Stomach (tissue), 9 donors: Measurements from ENCODE around the gene MOV10L1. TPM values are rescaled to one million over a fixed set of nuclear protein-coding genes. Genes with fewer than 3 reads are reported as not detected.
A peak's percentile ranks its signal among the peaks of the same experiment; 100 is the strongest.

ENCODE experiments used
- DNase-seq, 2 donors: peaks; one replicate each; pipeline versions ENCODE4 v3.0.0 to v3.0.0-alpha.2; 2013 to 2019
- H3K27ac ChIP-seq, 5 donors: fragments of 200-600 bp in 4 of 5; sonication (generic) in 4 of 5; one replicate each; pipeline ENCODE4 v1.5.1; 2013 to 2019; ENCODE audit warnings: mild to moderate bottlenecking in 1 of 5, moderate library complexity in 1 of 5
- H3K27me3 ChIP-seq, 3 donors: fragments of 200-600 bp; sonication (generic); one replicate each; pipeline ENCODE4 v1.5.1; 2017 to 2019; ENCODE audit warnings: mixed run types in 1 of 3
- H3K36me3 ChIP-seq, 4 donors: fragments of 200-600 bp; sonication (generic); 1 replicate in 3 of 4; 2 replicates in 1 of 4; pipeline ENCODE4 v1.5.1; 2016 to 2019
- H3K4me1 ChIP-seq, 4 donors: fragments of 200-600 bp; sonication (generic); one replicate each; pipeline ENCODE4 v1.5.1; 2016 to 2019
- H3K4me3 ChIP-seq, 4 donors: fragments of 200-600 bp; sonication (generic) in 3 of 4; one replicate each; pipeline ENCODE4 v1.5.1; 2016 to 2019; ENCODE audit warnings: mild to moderate bottlenecking in 1 of 4
- H3K9me3 ChIP-seq, 4 donors: fragments of 200-600 bp; sonication (generic); one replicate each; pipeline ENCODE4 v1.5.1; 2016 to 2019
- EP300 ChIP-seq: sonication (generic); formaldehyde crosslinking; IDR thresholded peaks from one replicate; pipeline ENCODE4 v1.6.1; 2017; ENCODE audit warnings: antibody characterized with exemption
- POLR2A ChIP-seq, 4 donors: fragments of 450-650 bp; IDR thresholded peaks; one replicate each; pipeline ENCODE4 v1.6.1; 2016; ENCODE audit warnings: antibody characterized with exemption in 4 of 4, control low read depth in 2 of 4, mild to moderate bottlenecking in 1 of 4, moderate library complexity in 1 of 4
- POLR2AphosphoS5 ChIP-seq, 3 donors: sonication (generic); formaldehyde crosslinking; IDR thresholded peaks; one replicate each; pipeline ENCODE4 v1.6.1; 2016; ENCODE audit warnings: antibody characterized with exemption in 3 of 3
- WGBS, 5 donors: extraction: QIAGEN DNeasy Blood & Tissue Kit in 3 of 5; methylation state at CpG; one replicate each; pipeline versions ENCODE4 v1.1.5 to v1.1.7; 2013 to 2018; 5-methylcytosine and 5-hydroxymethylcytosine counted together
- intact Hi-C: fragments of 100-400 bp; cut with DNase I; formaldehyde crosslinking; loops from one replicate; pipeline ENCODE4 v1.15.1; 2023; ENCODE audit warnings: low total_unique reads
- polyA plus RNA-seq, 3 donors: library from polyadenylated mRNA; stranded (reverse); fragments of 200-250 nt; gene quantifications; one replicate each; pipeline ENCODE4 v1.2.3, GENCODE V29; 2013
- total RNA-seq, 5 donors: library from RNA; depleted of rRNA; stranded (reverse); fragments of >200 nt; gene quantifications; one replicate each; pipeline versions ENCODE4 v1.1.0 to v1.2.3, GENCODE V29; 2014 to 2016
- TF ChIP-seq, protein P1 (sequence below), 7 experiments: fragments of 450-650 bp in 4 of 7; fragments of 200-600 bp in 3 of 7; sonication (generic) in 3 of 7; IDR thresholded peaks; one replicate each; pipeline ENCODE4 v1.5.1; 2016 to 2019; ENCODE audit warnings: antibody characterized with exemption in 7 of 7, control low read depth in 2 of 7, mild to moderate bottlenecking in 1 of 7
- donor health status: healthy with polysubstance abuse.
- donor health status: Bipolar disorder and iron deficiency.
- donor health status: healthy.

Gene MOV10L1
- total and polyA plus RNA-seq, 8 donors: 0.12 to 2.8 (median 0.46) TPM; not detected in 3

DNA sequence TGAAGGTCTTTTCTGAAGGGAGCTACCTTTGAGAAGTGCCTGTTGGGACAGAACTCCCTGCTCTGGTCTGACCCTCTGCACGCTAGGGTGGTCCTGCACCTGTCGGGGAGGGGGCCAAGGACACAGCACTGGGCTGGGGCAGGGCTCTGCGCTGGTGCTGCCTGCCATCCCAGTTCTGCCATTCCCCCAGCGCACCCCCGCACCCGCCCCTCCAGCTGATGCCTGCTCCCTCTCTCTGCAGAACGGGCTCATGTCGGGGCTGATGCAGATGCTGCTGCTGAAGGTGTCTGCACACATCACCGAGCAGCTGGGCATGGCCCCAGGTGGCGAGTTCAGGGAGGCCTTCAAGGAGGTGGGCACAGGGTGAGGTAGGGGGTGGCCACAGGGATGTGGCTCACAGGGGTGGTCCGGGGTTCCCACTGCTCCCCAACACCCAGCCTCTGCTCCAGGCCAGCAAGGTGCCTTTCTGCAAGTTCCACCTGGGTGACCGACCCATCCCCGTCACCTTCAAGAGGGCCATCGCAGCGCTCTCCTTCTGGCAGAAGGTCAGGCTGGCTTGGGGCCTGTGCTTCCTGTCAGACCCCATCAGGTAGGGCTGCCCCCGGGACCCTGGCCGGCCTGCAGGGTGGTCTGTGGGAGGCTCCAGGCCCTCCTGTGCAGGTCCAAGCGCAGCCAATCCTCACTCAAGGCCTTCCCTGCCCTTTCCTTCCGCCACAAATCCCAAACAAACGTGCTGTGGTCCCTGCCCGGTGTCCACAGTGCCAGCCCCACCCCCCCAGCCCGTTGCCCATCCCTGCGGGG, 107.4 kb downstream of the MOV10L1 start:
- Histone ChIP-seq H3K4me1 (peaks cover 26 to 43% (median 33%) of the 10 kb centered on the region in 4 donors), H3K9me3 (no peaks in the 10 kb centered on the region), H3K27me3 (no peaks in the 10 kb centered on the region), H3K4me3 (no peak overlapping the region), H3K27ac (no peak overlapping the region), H3K36me3 (peaks cover 29 to 65% (median 60%) of the 10 kb centered on the region in 4 donors)
- intact Hi-C loops: no loop called here
- 87 to 91% (median 90%) methylated on average over 4 to 23 of the region's 23 CpGs for WGBS, 5 donors
- TF ChIP-seq POLR2AphosphoS5 (IDR thresholded peaks at IDR 0.05) (no peak), POLR2A (IDR thresholded peaks at IDR 0.05) (no peak), EP300 (no peak)
- TF ChIP-seq, protein P1, sequence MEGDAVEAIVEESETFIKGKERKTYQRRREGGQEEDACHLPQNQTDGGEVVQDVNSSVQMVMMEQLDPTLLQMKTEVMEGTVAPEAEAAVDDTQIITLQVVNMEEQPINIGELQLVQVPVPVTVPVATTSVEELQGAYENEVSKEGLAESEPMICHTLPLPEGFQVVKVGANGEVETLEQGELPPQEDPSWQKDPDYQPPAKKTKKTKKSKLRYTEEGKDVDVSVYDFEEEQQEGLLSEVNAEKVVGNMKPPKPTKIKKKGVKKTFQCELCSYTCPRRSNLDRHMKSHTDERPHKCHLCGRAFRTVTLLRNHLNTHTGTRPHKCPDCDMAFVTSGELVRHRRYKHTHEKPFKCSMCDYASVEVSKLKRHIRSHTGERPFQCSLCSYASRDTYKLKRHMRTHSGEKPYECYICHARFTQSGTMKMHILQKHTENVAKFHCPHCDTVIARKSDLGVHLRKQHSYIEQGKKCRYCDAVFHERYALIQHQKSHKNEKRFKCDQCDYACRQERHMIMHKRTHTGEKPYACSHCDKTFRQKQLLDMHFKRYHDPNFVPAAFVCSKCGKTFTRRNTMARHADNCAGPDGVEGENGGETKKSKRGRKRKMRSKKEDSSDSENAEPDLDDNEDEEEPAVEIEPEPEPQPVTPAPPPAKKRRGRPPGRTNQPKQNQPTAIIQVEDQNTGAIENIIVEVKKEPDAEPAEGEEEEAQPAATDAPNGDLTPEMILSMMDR (IDR thresholded peaks at IDR 0.05): no peak
- no peak for DNase-seq

DNA sequence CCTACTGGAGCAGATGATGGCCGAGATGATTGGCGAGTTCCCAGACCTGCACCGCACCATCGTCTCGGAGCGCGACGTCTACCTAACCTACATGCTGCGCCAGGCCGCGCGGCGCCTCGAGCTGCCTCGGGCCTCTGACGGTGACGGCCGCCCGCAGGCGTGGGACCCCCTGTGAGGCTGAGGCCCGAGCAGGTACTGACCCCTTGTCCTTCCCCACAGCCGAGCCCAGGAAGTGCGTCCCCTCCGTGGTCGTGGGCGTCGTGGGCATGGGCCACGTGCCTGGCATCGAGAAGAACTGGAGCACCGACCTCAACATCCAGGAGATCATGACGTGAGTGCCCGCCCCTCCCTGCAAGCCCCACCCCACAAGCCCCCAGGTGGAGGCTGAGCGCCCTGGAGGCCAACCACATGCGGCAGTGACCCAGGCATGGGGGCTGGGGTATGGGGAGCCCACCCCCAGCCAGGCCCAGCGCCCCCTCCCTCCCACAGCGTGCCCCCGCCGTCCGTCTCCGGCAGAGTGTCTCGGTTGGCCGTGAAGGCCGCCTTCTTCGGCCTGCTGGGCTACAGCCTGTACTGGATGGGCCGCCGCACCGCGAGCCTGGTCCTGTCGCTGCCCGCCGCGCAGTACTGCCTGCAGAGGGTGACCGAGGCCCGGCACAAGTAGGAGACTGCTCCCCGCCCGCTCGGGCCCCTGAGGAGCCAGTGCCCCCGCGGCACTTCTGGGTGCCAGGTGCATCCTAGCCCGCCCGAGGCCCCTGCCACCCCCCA, 108.2 kb downstream of the MOV10L1 start:
- 92 to 96% (median 92%) methylated on average over 15 to 61 of the region's 61 CpGs for WGBS, 5 donors
- DNase-seq: no peak
- Histone ChIP-seq H3K9me3 (no peaks in the 10 kb centered on the region), H3K36me3 (peaks cover 29 to 65% (median 61%) of the 10 kb centered on the region in 4 donors), H3K27me3 (no peaks in the 10 kb centered on the region), H3K4me1 (peaks cover 17 to 43% (median 32%) of the 10 kb centered on the region in 4 donors), H3K4me3 (no peak overlapping the region), H3K27ac (no peak overlapping the region)
- intact Hi-C loops: no loop called here
- TF ChIP-seq POLR2AphosphoS5 (IDR thresholded peaks at IDR 0.05) (no peak), POLR2A (IDR thresholded peaks at IDR 0.05) (no peak)
- TF ChIP-seq, protein P1 (IDR thresholded peaks at IDR 0.05): no peak

DNA sequence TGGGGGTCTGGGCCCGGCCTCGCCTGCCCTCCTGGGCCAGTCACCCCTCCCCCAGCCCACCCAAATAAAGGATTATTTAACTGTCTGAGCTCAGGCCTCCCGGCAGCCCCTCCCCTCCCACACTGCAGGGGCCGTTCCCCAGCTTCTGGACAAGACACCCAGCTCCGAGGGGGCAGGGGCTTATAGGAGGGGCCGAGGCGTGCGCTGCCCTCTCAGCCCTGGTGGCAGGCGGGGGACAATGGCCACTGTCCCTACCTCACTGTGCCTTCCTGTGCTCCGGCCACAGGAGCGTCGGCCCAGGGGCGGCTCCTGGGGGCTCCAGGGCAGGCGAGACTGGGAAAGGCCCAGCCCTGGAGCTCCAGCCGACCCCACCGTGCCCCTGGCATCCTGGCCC, 108.8 kb downstream of the MOV10L1 start:
- intact Hi-C loops: no loop called here
- Histone ChIP-seq H3K4me3 (no peak overlapping the region), H3K36me3 (peaks cover 28 to 65% (median 58%) of the 10 kb centered on the region in 4 donors), H3K27me3 (no peaks in the 10 kb centered on the region), H3K9me3 (no peaks in the 10 kb centered on the region), H3K27ac (no peak overlapping the region), H3K4me1 (peaks cover 17 to 42% (median 29%) of the 10 kb centered on the region in 4 donors)
- 89 to 94% (median 91%) methylated on average over 10 to 16 of the region's 16 CpGs for WGBS, 5 donors
- no peak for DNase-seq
- TF ChIP-seq POLR2AphosphoS5 (IDR thresholded peaks at IDR 0.05) (no peak), EP300 (no peak), POLR2A (IDR thresholded peaks at IDR 0.05) (no peak)
- TF ChIP-seq, protein P1 (IDR thresholded peaks at IDR 0.05): no peak

DNA sequence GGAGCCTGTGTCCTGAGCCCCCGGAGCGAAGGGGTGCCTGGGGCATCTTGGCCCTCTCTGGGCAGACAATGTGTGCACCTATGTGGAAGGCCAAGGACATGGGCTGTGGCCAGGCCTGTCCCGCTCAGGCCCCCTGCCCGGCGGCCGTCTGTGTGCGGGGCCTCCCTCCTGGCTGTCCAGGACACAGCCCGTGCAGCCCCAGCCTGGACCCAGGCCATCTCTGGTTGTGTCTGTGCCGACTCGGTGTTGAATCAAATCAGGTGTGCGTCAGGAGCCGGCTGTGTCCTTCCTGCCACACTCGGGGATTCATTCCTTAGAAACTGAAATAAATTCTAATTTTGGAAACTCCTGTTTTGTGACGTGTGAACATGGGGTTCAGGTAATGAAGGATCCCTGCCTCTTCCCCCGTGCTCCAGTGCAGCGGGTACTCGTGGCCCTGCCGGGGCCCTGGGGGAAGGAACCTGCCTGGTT, 109.5 kb downstream of the MOV10L1 start:
- H3K9me3 ChIP-seq: no peaks in the 10 kb centered on the region
- H3K4me3 ChIP-seq: peak overlapping the region in 2 of 4 donors; percentile 86 to 92
- intact Hi-C loops: no loop called here
- TF ChIP-seq EP300: no peak
- TF ChIP-seq, protein P1 (IDR thresholded peaks at IDR 0.05): no peak
- no peak for TF ChIP-seq POLR2AphosphoS5 (IDR thresholded peaks at IDR 0.05)
- no peak for TF ChIP-seq POLR2A (IDR thresholded peaks at IDR 0.05)
- peak overlapping the region in 3 of 5 donors; percentile 81 to 92 (median 90) for H3K27ac ChIP-seq
- H3K4me1 ChIP-seq: peaks cover 17 to 42% (median 30%) of the 10 kb centered on the region in 4 donors
- no peaks in the 10 kb centered on the region for H3K27me3 ChIP-seq
- peaks cover 21 to 60% (median 52%) of the 10 kb centered on the region in 4 donors for H3K36me3 ChIP-seq
- 69 to 81% (median 73%) methylated on average over 14 to 18 of the region's 18 CpGs for WGBS, 5 donors
- no peak for DNase-seq
